DOHH2 (cell line): ENCODE data around the gene ACSL1.

Experiments
- H3F3A ChIP-seq: fragments of 200-600 bp; sonication (generic), shearing (Covaris generic); 2 replicates; pipeline ENCODE4 v1.6.0; 2016; ENCODE audit warnings: antibody characterized with exemption, mild to moderate bottlenecking; ENCODE audit not compliant: control insufficient read depth, insufficient read depth
- H3K27ac ChIP-seq: fragments of 200-600 bp; sonication (generic); 2 replicates; pipeline ENCODE4 v1.5.1; 2014; ENCODE audit warnings: low read depth, mild to moderate bottlenecking, low read length, moderate library complexity
- H3K27me3 ChIP-seq: fragments of 200-600 bp; sonication (generic); 2 replicates; pipeline ENCODE4 v1.6.1; 2014; ENCODE audit warnings: mild to moderate bottlenecking, low read length, mixed read lengths; ENCODE audit not compliant: control insufficient read depth
- H3K36me3 ChIP-seq: fragments of 200-600 bp; sonication (generic); 2 replicates; pipeline ENCODE4 v1.6.1; 2014; ENCODE audit warnings: mild to moderate bottlenecking, low read length, moderate library complexity, mixed read lengths; ENCODE audit not compliant: control insufficient read depth
- H3K4me1 ChIP-seq: fragments of 200-600 bp; sonication (generic); 2 replicates; pipeline ENCODE4 v1.6.1; 2014; ENCODE audit warnings: mild to moderate bottlenecking, low read length, mixed read lengths; ENCODE audit not compliant: control insufficient read depth
- H3K4me2 ChIP-seq: fragments of 200-600 bp; sonication (generic); 2 replicates; pipeline ENCODE4 v1.6.0; 2014; ENCODE audit warnings: mild to moderate bottlenecking, low read length, moderate library complexity
- H3K4me3 ChIP-seq: fragments of 200-600 bp; sonication (generic); 2 replicates; pipeline ENCODE4 v1.5.1; 2014; ENCODE audit warnings: mild to moderate bottlenecking, low read length, mixed read lengths
- H3K79me2 ChIP-seq: fragments of 200-600 bp; sonication (generic); 2 replicates; pipeline ENCODE4 v1.6.1; 2014; ENCODE audit warnings: mild to moderate bottlenecking, low read length, mixed read lengths; ENCODE audit not compliant: control insufficient read depth
- H3K9me2 ChIP-seq: fragments of 200-600 bp; sonication (generic); replicated peaks from 2 replicates; pipeline ENCODE4 v1.6.1; 2014; ENCODE audit warnings: mild to moderate bottlenecking, low read length, mixed read lengths; ENCODE audit not compliant: control insufficient read depth
- H3K9me3 ChIP-seq: fragments of 200-600 bp; sonication (generic); 2 replicates; pipeline ENCODE4 v1.6.1; 2014; ENCODE audit warnings: antibody characterized with exemption, low read length, mixed read lengths; ENCODE audit not compliant: control insufficient read depth, insufficient read depth
- H4K20me1 ChIP-seq: fragments of 200-600 bp; sonication (generic); 2 replicates; pipeline ENCODE4 v1.6.0; 2014; ENCODE audit warnings: low read depth, mild to moderate bottlenecking, antibody characterized with exemption, low read length, moderate library complexity; ENCODE audit not compliant: control insufficient read depth, insufficient read depth
- EZH2phosphoT487 ChIP-seq: fragments of 200-600 bp; sonication (generic); IDR thresholded peaks from 2 replicates; pipeline ENCODE4 v1.6.1; 2017; ENCODE audit warnings: borderline replicate concordance, mild to moderate bottlenecking, antibody characterized with exemption, low read length, moderate library complexity, mixed read lengths
- TF ChIP-seq, protein P1 (sequence below): fragments of 200-600 bp; sonication (generic); IDR thresholded peaks from one replicate; pipeline ENCODE4 v1.5.1; 2014; ENCODE audit warnings: antibody characterized with exemption, mild to moderate bottlenecking, low read depth, low read length; ENCODE audit not compliant: poor library complexity, severe bottlenecking

Gene ACSL1

DNA sequence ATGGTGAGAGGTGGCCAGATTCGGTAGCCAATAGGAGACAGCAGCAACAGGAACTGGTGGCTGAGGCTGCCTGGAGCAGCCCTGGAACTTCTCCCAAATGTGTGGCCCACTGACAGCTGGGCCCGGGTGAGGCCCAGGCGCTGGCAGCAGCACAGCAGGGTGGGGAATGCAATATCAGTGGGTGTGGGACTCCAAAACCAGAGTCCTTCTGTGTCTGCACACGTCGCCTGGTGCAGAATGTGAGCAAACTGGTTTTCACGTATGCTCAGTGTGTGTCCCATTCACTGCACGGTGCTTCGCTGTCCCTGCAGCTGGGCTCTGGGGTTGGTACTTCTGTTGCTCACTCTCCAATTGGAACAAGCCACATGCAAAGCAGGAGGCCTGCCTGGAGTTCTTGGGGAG lies 77.5 kb downstream of the ACSL1 start:
- Histone ChIP-seq H3K9me2 (no peaks in the 10 kb centered on the region), H3K4me2 (no peak overlapping the region), H3K4me3 (no peak overlapping the region), H3K36me3 (no peaks in the 10 kb centered on the region), H3F3A (no peaks in the 10 kb centered on the region), H3K4me1 (peaks cover 18% of the 10 kb centered on the region), H3K9me3 (no peaks in the 10 kb centered on the region), H3K27me3 (no peaks in the 10 kb centered on the region), H3K27ac (no peak overlapping the region), H3K79me2 (no peaks in the 10 kb centered on the region), H4K20me1 (no peaks in the 10 kb centered on the region)
- TF ChIP-seq, protein P1, sequence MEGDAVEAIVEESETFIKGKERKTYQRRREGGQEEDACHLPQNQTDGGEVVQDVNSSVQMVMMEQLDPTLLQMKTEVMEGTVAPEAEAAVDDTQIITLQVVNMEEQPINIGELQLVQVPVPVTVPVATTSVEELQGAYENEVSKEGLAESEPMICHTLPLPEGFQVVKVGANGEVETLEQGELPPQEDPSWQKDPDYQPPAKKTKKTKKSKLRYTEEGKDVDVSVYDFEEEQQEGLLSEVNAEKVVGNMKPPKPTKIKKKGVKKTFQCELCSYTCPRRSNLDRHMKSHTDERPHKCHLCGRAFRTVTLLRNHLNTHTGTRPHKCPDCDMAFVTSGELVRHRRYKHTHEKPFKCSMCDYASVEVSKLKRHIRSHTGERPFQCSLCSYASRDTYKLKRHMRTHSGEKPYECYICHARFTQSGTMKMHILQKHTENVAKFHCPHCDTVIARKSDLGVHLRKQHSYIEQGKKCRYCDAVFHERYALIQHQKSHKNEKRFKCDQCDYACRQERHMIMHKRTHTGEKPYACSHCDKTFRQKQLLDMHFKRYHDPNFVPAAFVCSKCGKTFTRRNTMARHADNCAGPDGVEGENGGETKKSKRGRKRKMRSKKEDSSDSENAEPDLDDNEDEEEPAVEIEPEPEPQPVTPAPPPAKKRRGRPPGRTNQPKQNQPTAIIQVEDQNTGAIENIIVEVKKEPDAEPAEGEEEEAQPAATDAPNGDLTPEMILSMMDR, result no peak
- no peak for TF ChIP-seq EZH2phosphoT487

DNA sequence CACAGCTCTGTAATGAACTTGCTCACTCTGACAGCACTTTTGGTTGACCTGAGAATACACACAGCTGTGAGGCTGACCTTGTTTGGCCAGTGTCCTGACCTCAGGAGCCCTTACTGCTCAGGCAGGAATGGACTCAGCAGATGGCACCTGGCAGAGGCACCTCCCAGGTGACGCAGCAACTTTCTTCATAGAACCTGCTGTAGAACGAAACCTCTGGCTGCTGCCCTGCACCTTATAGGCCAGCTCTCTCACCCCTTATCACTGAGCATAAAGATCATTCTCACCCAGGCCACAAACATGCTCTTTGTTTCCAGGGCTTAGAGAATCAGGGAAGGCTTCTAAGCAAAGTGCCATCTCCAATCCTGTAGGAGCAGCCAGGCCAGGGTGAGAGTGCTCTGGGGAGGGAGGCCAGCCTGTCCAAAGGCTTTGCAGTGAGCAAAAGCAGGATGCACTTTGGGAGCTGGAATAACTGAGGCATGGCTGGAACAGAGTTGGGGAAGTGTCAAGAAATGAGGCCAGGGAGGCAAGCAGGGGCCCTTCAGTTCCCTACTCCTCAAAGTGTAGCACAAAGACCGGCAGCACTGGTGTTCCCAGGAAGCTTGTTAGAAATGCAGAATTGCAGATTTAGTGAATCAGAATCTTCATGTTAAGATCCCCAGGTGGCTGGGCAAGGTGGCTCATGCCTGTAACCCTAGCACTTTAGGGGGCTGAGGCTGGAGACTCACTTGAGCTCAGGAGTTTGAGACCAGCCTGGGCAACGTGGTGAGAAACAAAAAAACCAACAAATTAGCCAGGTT lies 78.5 kb downstream of the ACSL1 start:
- no peaks in the 10 kb centered on the region for H3K27me3 ChIP-seq
- H3K4me3 ChIP-seq, result no peak overlapping the region
- H3K4me1 ChIP-seq, result peaks cover 18% of the 10 kb centered on the region
- no peaks in the 10 kb centered on the region for H3K79me2 ChIP-seq
- no peak overlapping the region for H3K27ac ChIP-seq
- no peaks in the 10 kb centered on the region for H3K36me3 ChIP-seq
- H3F3A ChIP-seq, result no peaks in the 10 kb centered on the region
- H3K9me2 ChIP-seq, result no peaks in the 10 kb centered on the region
- H3K4me2 ChIP-seq, result peak overlapping the region; percentile 73; the same call in 1 of the 2 replicates
- no peaks in the 10 kb centered on the region for H3K9me3 ChIP-seq
- H4K20me1 ChIP-seq, result no peaks in the 10 kb centered on the region
- no peak for TF ChIP-seq EZH2phosphoT487
- TF ChIP-seq, protein P1, result no peak

DNA sequence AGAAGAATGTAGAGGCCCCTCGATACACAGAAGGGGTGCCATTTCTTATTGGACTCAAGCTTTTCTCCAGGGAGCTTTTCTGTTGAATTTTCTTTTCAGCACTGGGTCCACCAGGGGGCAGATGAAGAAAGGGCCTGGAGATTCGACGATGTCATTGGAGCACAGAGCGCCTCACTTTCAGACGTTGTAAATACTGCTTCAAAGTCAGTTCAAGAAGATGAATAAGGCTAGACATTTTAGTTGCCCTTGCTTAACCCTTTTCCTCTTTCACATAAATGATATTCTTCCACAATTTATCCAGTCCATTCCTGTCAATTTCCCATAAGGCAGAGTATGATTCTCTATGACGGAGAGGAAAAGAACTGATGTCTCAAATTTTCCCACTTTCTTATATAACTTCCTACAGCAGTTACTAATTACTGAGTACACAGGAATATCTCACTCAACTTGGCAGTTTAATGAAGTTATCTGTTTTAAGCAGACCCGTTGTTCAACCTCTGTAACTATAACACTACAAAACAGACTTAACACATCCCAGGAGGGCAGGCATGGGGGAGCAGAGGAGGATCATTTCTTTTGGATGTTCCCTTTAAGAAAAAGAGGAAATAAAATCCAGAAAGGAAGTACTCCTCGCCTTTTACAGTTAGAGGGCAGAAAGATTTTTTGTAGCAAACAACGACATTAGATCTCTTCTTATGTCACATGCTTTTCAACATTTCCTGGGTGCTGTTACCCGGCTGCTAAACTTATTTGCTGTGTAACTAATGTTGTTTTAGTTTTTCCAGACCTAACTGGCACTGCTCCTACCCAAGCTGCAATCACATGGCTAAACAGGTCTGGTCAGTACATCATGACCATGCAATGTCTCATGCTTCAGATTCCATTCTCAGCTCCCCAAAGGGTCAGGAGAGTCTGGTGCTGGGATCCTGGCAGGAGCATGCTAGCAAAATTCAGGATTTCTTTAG lies 79.7 kb downstream of the ACSL1 start:
- H3F3A ChIP-seq, result no peaks in the 10 kb centered on the region
- no peaks in the 10 kb centered on the region for H3K9me3 ChIP-seq
- H3K9me2 ChIP-seq, result no peaks in the 10 kb centered on the region
- H3K27ac ChIP-seq, result peak overlapping the region; percentile 45
- no peaks in the 10 kb centered on the region for H4K20me1 ChIP-seq
- peak overlapping the region; percentile 47 for H3K4me3 ChIP-seq
- H3K36me3 ChIP-seq, result no peaks in the 10 kb centered on the region
- H3K4me2 ChIP-seq, result peak overlapping the region; percentile 73
- no peaks in the 10 kb centered on the region for H3K79me2 ChIP-seq
- H3K4me1 ChIP-seq, result peaks cover 18% of the 10 kb centered on the region
- H3K27me3 ChIP-seq, result no peaks in the 10 kb centered on the region
- no peak for TF ChIP-seq EZH2phosphoT487
- TF ChIP-seq, protein P1, result peak; percentile 80
